Measurements from ENCODE around the gene SLC25A24. TPM values are rescaled to one million over a fixed set of nuclear protein-coding genes. Genes with fewer than 3 reads are reported as not detected.

SLC25A24 gene
- total and polyA plus RNA-seq, 12 donors, result 6.3 to 21.5 (median 13.3) TPM

DNA sequence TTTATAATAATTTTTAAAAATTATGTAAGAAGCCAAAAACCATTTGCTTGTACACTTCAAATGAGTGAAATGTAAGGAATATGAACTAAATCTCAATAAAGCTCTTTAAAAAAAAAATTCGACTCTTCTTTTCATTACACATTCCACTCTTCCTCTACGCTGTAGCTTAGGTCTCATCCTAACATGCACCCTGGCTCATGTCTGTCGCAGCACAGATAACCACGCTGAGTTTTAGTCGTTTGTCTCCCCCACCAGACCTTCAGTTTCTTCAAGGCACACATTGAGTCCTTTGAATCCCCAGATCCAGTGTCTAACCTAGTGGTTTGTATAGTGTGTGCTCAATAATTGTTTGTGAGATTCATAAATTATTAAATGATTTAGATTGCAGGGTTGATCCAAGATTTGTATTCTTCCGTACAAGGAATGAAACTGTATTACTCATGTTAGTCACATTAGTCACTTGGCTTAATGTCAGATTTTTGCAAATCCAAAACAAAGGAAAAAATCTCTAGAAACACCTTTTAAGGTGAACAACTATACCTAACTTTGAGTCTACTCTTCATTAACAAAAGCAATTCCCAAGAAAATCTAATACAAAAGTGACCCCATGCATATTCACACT lies 57.3 kb downstream of the SLC25A24 start:
- DNase-seq, result no peak
- ATAC-seq, result no peak
- intact Hi-C loops (cut with DNase I), result no loop called here
- Histone ChIP-seq H3K36me3 (peaks cover 0 to 98% (median 51%) of the 10 kb centered on the region in 9 donors), H3K4me3 (no peak overlapping the region), H3K27me3 (no peaks in the 10 kb centered on the region), H3K4me1 (peaks cover 0 to 24% (median 0%) of the 10 kb centered on the region in 9 donors), H3K27ac (no peak overlapping the region), H3K9me3 (peaks cover 0 to 16% (median 0%) of the 10 kb centered on the region in 11 donors)
- TF ChIP-seq, protein P1, sequence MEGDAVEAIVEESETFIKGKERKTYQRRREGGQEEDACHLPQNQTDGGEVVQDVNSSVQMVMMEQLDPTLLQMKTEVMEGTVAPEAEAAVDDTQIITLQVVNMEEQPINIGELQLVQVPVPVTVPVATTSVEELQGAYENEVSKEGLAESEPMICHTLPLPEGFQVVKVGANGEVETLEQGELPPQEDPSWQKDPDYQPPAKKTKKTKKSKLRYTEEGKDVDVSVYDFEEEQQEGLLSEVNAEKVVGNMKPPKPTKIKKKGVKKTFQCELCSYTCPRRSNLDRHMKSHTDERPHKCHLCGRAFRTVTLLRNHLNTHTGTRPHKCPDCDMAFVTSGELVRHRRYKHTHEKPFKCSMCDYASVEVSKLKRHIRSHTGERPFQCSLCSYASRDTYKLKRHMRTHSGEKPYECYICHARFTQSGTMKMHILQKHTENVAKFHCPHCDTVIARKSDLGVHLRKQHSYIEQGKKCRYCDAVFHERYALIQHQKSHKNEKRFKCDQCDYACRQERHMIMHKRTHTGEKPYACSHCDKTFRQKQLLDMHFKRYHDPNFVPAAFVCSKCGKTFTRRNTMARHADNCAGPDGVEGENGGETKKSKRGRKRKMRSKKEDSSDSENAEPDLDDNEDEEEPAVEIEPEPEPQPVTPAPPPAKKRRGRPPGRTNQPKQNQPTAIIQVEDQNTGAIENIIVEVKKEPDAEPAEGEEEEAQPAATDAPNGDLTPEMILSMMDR (IDR thresholded peaks at IDR 0.05), result no peak
- WGBS, 2 donors, result 90 to 93% methylated on average over 6 of the region's 6 CpGs

DNA sequence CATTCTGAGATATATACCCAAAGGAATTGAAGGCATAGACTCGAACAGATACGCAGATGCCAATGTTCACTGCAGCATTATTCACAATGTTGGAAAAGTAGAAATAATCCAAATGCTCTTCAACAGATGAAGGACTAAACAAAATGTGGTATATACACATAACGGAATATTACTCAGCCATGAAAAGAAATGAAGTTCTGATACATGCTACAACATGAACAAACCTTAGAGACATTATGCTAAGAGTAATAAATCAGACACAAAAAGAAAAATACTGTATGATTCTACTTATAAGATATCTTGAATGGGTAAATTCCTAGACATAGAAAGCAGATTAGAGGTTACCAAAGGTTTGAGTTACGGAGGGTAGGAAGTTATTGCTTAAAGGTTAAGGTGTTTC lies 57.9 kb downstream of the SLC25A24 start:
- H3K27me3 ChIP-seq, result no peaks in the 10 kb centered on the region
- ATAC-seq (no peak), DNase-seq (no peak)
- intact Hi-C loops (cut with DNase I), result no loop called here
- no peak overlapping the region for H3K27ac ChIP-seq
- no peak overlapping the region for H3K4me3 ChIP-seq
- TF ChIP-seq, protein P1 (IDR thresholded peaks at IDR 0.05), result no peak
- 96 to 98% methylated on average over 4 of the region's 4 CpGs for WGBS, 2 donors
- H3K4me1 ChIP-seq, result peaks cover 0 to 24% (median 0%) of the 10 kb centered on the region in 9 donors
- H3K36me3 ChIP-seq, result peaks cover 0 to 98% (median 49%) of the 10 kb centered on the region in 9 donors
- H3K9me3 ChIP-seq, result peaks cover 0 to 16% (median 0%) of the 10 kb centered on the region in 11 donors

DNA sequence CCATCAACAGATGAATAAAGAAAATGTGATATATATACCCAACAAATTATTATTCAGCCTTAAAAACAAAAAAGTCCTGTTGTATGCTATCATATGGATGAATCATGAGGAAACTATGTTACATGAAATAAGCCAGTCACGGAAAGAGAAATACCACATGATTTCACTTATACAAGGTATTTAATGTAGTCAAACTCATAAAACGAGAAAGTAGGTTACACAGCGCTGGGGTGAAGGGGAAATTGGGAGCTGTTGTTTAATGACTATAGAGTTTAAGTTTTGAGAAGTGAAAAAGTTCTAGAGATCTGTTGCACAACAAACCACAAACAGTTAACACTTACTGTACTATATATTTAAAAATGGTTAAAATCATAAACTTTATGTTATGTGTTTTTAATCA lies 58.5 kb downstream of the SLC25A24 start:
- no peak for ATAC-seq
- Histone ChIP-seq H3K27ac (no peak overlapping the region), H3K4me3 (no peak overlapping the region), H3K9me3 (peaks cover 0 to 16% (median 0%) of the 10 kb centered on the region in 11 donors), H3K4me1 (peaks cover 0 to 24% (median 0%) of the 10 kb centered on the region in 9 donors), H3K27me3 (no peaks in the 10 kb centered on the region), H3K36me3 (peaks cover 0 to 98% (median 50%) of the 10 kb centered on the region in 9 donors)
- TF ChIP-seq, protein P1 (IDR thresholded peaks at IDR 0.05), result no peak
- no peak for DNase-seq
- WGBS, 2 donors, result 88 to 89% methylated on average over 3 of the region's 3 CpGs
- intact Hi-C loops (cut with DNase I), result no loop called here

DNA sequence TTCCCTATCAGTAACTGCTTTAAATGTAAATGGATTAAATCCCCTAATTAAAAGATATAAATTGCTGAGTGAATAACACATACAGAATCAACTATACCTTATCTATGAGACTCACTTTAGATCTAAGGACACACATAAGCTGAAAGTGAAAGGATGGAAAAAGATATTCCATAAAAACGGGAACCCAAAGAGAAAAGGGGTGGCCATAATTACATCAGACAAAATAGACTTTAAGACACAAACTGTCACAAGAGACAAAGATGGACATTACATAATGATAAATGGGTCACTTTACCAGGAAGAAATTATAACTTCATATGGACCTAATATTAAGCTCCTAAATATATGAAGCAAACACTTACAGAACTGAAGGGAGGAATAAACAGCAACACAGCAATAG lies 59.2 kb downstream of the SLC25A24 start:
- peaks cover 0 to 98% (median 50%) of the 10 kb centered on the region in 9 donors for H3K36me3 ChIP-seq

More for the DNA sequence above, 59.2 kb downstream of the SLC25A24 start:
- DNase-seq, result no peak
- no peak for ATAC-seq
- Histone ChIP-seq H3K9me3 (peaks cover 0 to 13% (median 0%) of the 10 kb centered on the region in 11 donors), H3K27me3 (no peaks in the 10 kb centered on the region), H3K27ac (no peak overlapping the region), H3K4me1 (peaks cover 0 to 24% (median 0%) of the 10 kb centered on the region in 9 donors), H3K4me3 (no peak overlapping the region)
- TF ChIP-seq, protein P1 (IDR thresholded peaks at IDR 0.05), result no peak
- WGBS, 2 donors, result 92 to 97% methylated on average over 1 of the region's 1 CpG
- intact Hi-C loops (cut with DNase I), result no loop called here

Data from heart right ventricle (tissue), 16 donors.